ENCODE data around the gene AKAP10.
"Not testable (repeated sequence)": the region's sequence is repeated elsewhere in the genome, so short reads cannot be mapped to it uniquely, and the experiment has no call there.

The AKAP10 gene

DNA sequence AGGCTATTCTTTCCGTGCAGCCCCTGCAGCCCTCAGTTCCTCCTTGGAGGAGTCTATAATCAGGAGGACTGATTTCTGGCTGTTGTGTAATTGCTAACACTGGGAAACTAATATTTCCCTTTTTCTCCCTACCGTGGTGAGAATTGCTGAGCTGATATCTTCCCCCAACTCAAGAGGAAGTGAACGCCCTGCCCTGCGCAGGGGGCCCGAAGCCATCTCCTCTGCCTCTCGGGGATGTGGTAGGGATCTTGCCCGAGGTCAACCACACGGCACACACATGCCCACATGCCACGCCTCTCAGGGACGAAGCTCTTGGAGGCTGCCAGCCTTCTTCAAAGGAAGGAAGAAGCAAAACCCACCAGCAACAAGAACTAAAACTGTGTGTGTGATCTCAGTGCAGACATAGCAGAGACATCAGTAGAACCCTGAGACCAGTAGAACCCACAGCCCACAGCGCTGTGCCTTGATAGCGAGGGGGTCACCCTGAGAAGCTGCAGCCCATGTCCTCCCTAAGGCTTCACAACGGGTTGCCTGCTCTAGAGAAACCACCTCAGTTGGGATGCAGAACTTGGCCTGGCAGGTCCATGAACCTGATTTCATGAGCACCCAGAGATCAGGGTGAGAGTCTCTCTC, 101.0 kb downstream of the AKAP10 start:
- Mint-ChIP-seq H3K4me3 (peak overlapping the region; percentile 38), H3K9me3 (no peaks in the 10 kb centered on the region), H3K36me3 (no peaks in the 10 kb centered on the region), H3K27ac (peak overlapping the region; percentile 87), H3K4me1 (peaks cover 23% of the 10 kb centered on the region)
- ATAC-seq (peak; percentile 78), DNase-seq (ENCODE audit: low spot score in 2 of 2) (no peak)

DNA sequence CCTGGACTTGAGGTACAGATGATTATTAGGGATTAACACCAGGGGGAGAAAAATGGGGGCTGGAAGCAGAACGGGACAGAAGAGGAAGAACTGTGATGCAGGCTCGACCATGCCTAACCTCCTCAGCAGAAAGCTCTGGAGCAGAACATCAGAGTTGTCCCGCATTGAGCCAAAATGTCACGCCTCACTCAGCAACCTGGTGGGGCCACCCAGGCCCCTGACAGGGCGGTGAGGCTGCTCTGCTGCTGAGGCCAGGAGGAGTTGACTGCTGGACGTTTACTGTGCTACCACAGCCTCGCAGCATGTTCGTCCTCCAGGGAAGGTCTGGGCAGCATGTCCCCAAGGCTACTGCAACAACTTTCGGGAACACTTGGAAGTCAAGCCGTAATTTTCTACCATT, 103.4 kb downstream of the AKAP10 start:
- Mint-ChIP-seq H3K27ac (peak overlapping the region; percentile 75), H3K4me1 (peaks cover 23% of the 10 kb centered on the region)
- no peak for ATAC-seq

DNA sequence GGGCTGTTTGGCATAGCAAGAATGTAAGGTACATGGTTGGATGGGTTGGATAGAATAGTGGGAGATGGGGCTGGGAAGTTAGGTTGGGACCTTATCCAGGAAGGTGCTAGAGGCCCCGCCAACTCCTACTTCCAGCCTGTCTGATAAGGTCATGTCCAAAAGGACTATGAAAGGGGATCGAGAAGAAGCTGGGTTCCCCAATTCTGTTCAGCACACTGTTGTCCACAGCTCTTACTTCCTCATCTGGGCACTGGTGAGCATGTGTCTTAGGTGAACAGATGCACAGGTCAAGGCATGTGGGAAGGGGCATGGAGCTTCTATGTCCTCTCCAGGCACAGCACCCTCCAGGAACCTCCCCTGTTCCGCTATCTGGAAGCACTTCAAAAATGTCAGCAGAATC, 104.3 kb downstream of the AKAP10 start:
- Mint-ChIP-seq H3K36me3 (no peaks in the 10 kb centered on the region), H3K4me3 (no peak overlapping the region), H3K4me1 (peaks cover 23% of the 10 kb centered on the region), H3K27ac (no peak overlapping the region), H3K9me3 (no peaks in the 10 kb centered on the region)
- no peak for DNase-seq (ENCODE audit: low spot score in 2 of 2)
- no peak for ATAC-seq

More for the DNA sequence above, 103.4 kb downstream of the AKAP10 start:
- H3K4me3 Mint-ChIP-seq, result no peak overlapping the region
- H3K36me3 Mint-ChIP-seq, result no peaks in the 10 kb centered on the region
- no peak for DNase-seq (ENCODE audit: low spot score in 2 of 2)
- H3K9me3 Mint-ChIP-seq, result no peaks in the 10 kb centered on the region

DNA sequence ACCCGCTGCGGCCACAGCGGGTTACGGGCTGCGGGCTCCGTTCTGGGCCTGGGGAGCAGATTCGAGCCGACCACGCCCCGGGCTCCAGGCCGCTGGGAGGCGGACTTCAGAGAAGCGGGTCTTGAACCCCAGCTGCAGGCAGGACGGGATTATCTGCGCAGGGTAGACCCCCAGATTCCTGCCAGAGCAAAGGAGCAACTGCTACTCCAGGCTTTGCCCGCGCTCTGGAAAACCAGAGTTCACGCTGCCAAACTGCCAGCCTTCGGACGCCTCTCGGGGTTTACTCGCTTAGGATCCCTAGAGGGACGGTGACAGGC, 109.6 kb downstream of the AKAP10 start:
- Mint-ChIP-seq H3K4me3 (peak overlapping the region; percentile 35), H3K4me1 (peaks cover 5% of the 10 kb centered on the region), H3K9me3 (no peaks in the 10 kb centered on the region), H3K27ac (no peak overlapping the region), H3K36me3 (no peaks in the 10 kb centered on the region)
- DNase-seq (ENCODE audit: low spot score in 2 of 2) (no peak), ATAC-seq (no peak)

DNA sequence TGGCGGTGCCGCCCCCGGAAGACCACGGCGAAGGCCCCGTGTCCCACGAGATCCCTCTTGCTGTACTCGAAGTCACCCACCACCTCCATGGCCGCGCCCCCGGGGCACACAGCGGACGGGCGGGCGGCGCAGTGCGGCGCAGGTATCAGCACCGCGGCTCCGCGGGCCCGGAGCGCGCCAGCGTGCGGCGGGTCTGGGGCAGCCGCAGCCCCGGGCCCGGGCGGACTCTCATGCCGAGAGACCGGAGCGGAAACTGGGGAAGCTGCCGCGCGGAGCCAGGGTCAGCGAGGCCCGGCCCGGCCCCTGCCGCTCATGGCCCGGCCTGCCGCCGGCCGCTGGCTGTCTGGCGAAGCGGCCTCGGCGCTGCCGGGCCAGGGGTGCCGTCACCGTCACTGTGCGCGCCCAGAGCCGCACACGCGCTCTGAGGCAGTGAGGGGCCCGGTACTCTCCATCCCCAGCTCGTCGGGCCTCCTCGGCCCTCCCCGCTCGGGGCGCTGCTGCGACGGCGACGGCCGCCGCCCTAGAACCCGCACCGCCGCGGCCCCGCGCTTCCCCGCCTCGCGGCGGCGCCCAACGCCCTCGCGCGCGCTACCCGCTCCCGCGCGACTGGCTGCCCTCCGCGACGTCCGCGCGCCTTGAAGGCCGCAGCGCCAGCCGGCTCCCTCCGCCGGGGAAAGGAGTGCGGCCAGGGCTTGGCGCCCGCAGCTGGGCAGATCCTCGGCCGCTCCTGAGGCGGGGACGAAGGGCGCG, 110.1 kb downstream of the AKAP10 start, which contains the start of gene ULK2:
TSS of gene ULK2 (minus strand) at position 608 of the 750 bp plus-strand sequence. CDS start at position 89, 519 bp downstream.
- no peaks in the 10 kb centered on the region for H3K36me3 Mint-ChIP-seq
- peak; percentile 86 for ATAC-seq
- H3K4me1 Mint-ChIP-seq, result peaks cover 5% of the 10 kb centered on the region
- DNase-seq (ENCODE audit: low spot score in 2 of 2), result peak; percentile 32 to 73
- H3K27ac Mint-ChIP-seq, result peak within 1 kb of the TSS; percentile 48
- no peaks in the 10 kb centered on the region for H3K9me3 Mint-ChIP-seq
- peak within 1 kb of the TSS; percentile 71 for H3K4me3 Mint-ChIP-seq

DNA sequence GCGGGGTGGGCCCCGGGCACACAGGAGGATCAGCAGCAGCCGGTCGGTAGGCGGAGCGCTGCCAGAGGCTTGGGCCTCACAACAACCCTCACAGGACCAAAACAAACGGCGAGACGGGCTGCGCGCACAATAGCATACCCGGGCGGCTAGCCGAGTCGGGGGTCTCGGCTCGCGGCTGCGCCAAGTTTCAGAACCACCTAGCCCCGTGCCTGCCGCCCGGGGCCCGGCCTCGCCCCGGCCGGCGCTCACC, 110.6 kb downstream of the AKAP10 start:
- Mint-ChIP-seq H3K36me3 (no peaks in the 10 kb centered on the region), H3K4me1 (peaks cover 5% of the 10 kb centered on the region), H3K27ac (peak overlapping the region; percentile 48), H3K4me3 (peak overlapping the region; percentile 71), H3K9me3 (no peaks in the 10 kb centered on the region)
- ATAC-seq (peak; percentile 81), DNase-seq (ENCODE audit: low spot score in 2 of 2) (peak; percentile 22 to 73)

DNA sequence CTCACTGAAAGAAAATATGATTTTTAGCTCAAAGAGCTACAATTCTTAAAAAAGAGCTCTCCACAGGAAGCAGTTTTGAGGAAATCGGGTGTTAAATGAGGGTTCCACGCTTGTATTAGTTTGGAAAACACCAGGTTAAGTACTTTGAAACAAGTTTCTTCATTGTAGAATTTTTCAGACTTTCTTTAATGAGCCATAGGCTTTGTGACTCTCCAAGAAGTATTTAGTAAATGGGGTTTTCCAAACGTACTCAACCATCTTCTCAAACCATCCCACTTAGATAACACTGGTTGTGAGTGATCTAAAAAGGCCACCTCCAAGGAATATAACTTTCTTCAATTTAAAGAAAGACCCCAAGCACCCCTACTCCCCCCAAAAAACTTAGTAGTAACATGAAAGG, 112.6 kb downstream of the AKAP10 start:
- Mint-ChIP-seq H3K4me3 (no peak overlapping the region), H3K9me3 (no peaks in the 10 kb centered on the region), H3K4me1 (peaks cover 5% of the 10 kb centered on the region), H3K27ac (no peak overlapping the region), H3K36me3 (peaks cover 13% of the 10 kb centered on the region)
- DNase-seq (ENCODE audit: low spot score in 2 of 2) (no peak), ATAC-seq (no peak)

DNA sequence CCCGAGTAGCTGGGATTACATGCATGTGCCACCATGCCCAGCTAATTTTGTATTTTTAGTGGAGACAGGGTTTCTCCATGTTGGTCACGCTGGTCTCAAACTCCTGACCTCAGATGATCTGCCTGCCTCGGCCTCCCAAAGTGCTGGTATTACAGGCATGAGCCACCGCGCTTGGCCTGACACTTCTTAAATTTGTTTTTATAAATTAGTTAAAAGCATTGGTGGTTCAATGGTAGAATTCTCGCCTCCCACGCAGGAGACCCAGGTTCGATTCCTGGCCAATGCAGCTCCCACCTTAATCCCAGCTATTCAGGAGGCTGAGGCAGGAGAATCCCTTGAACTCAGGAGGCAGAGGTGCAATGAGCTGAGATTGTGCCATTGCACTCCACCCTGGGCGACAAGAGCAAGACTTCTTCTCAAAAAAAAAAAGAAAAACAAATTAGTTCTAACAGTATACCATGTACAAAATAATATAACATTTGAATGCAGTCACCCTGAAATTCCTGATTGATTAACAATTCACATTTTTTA, 116.9 kb downstream of the AKAP10 start:
- H3K4me1 Mint-ChIP-seq; H3K9me3 Mint-ChIP-seq; ATAC-seq; H3K27ac Mint-ChIP-seq; H3K4me3 Mint-ChIP-seq; DNase-seq (ENCODE audit: low spot score in 2 of 2): not testable (repeated sequence)
- H3K36me3 Mint-ChIP-seq, result peaks cover 25% of the 10 kb centered on the region

DNA sequence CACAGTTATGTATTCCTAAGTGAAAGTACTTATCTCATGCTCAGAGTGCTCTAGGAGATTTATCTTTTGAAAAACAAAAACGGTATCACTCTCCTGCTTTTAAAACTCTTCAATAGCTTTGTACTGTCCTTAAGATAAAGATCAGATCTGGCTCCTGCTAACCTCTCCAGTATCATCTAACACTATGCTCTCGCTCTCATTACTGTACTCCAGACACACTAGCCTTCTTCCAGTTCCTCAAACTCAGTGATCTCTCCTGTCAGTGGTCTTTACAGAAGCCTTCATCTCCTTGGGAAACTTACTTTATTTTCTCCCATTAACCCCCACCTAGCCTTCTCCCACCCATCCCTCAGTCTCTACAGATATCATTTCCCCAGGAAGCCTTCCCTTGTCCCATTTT, 120.0 kb downstream of the AKAP10 start:
- ATAC-seq (no peak), DNase-seq (ENCODE audit: low spot score in 2 of 2) (no peak)
- Mint-ChIP-seq H3K9me3 (no peaks in the 10 kb centered on the region), H3K27ac (no peak overlapping the region), H3K4me1 (no peaks in the 10 kb centered on the region), H3K4me3 (no peak overlapping the region), H3K36me3 (peaks cover 36% of the 10 kb centered on the region)
